Epithelial cell of proximal tubule (primary cell): ENCODE results near the gene SLITRK2. TPM values are rescaled to one million over a fixed set of nuclear protein-coding genes. Genes with fewer than 3 reads are reported as not detected.
A peak's percentile ranks its signal among the peaks of the same experiment; 100 is the strongest.

ENCODE experiments used
- DNase-seq: peaks from one replicate; pipeline ENCODE4 v3.0.0-alpha.2; 2011; ENCODE audit warnings: low read depth
- H3K4me3 ChIP-seq: 2 replicates; pipeline ENCODE4 v1.5.1; 2011; ENCODE audit warnings: low read depth, mild to moderate bottlenecking, low read length
- CTCF ChIP-seq: conservative IDR thresholded peaks from 2 replicates; pipeline ENCODE4 v1.5.1; 2012; ENCODE audit warnings: low read depth, mild to moderate bottlenecking, low read length
- total RNA-seq: library from RNA; depleted of rRNA; stranded (reverse); fragments of >200 nt; gene quantifications from 2 replicates; pipeline ENCODE4 v1.2.3, GENCODE V29; 2015

The SLITRK2 gene
- total RNA-seq, 1 donor from 2014 or later = not detected

GRCh38 chrX:145853181-145853580, 35.6 kb downstream of the SLITRK2 start:
- TF ChIP-seq CTCF = no peak
- DNase-seq = no peak
- no peak overlapping the region for H3K4me3 ChIP-seq

- no peak for TF ChIP-seq CTCF
- H3K4me3 ChIP-seq = no peak overlapping the region
- DNase-seq = peak; percentile 52
These were observed 38.6 kb downstream of the SLITRK2 start for GRCh38 chrX:145856181-145856580.

GRCh38 chrX:145861818-145862217, 44.2 kb downstream of the SLITRK2 start:
- no peak for TF ChIP-seq CTCF
- DNase-seq = no peak
- H3K4me3 ChIP-seq = no peak overlapping the region

GRCh38 chrX:145865082-145865481, 47.5 kb downstream of the SLITRK2 start:
- H3K4me3 ChIP-seq = no peak overlapping the region
- peak; percentile 61 for DNase-seq
- TF ChIP-seq CTCF = no peak
